Spleen (tissue), 7 donors: Measurements from ENCODE around the gene CAMK1D.

ENCODE experiments used
- POLR2AphosphoS5 ChIP-seq, 3 donors: sonication (generic); formaldehyde crosslinking; IDR thresholded peaks; one replicate each; pipeline ENCODE4 v1.5.1; 2017; ENCODE audit warnings: antibody characterized with exemption in 3 of 3
- TF ChIP-seq, protein P1 (sequence below), 11 experiments: fragments of 200-600 bp in 7 of 11; fragments of 450-650 bp in 4 of 11; sonication (generic) in 4 of 11; IDR thresholded peaks in 8 of 11; conservative IDR thresholded peaks in 3 of 11; 1 replicate in 7 of 11; 2 replicates in 4 of 11; pipeline versions ENCODE4 v1.4.0 to v1.8.0; 2016 to 2021; ENCODE audit warnings: antibody characterized with exemption in 11 of 11, inconsistent platforms in 4 of 11, mild to moderate bottlenecking in 1 of 11
- donor health status: DM: no; HTN: no; CAD: no; lungs with moderate emphysema.
- donor health status: DM: no; HTN: no; CAD: no.
- donor health status: DM: no; HTN: no; CAD: no.

DNA sequence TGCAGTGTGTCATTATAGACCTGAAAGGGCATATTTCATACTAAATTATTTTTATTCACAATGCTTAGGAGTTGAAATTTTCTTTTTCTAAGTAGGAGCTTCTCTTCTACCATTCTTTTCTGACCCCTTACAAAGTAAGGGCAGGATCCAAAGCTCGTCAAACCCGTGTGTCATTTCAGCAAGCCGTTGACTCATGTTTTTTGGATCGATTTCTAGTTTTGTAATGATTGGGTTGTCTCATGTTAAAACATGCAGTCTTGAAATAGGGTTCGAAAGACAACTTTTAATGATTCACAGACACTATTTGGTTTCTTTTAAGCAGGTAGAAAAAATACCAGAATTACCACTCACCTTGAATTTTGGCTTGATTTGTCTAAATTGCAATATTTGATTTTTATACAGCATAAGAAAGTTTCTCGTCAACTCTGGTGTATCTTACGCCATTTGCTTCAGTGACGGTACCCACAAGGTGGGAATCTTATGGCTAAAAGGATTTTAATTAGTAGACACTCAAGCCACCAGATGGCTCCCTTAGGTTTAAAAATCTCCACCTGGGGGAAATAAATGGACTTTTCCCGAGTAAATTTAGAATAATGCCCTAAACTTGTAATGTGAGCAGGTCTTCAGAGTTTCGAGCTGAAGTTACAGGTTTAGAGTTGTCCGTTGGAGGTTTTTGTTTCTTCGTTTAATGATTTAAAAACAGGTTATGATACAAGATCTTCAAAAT is 368.8 kb downstream of the CAMK1D start:
- no peak for TF ChIP-seq POLR2AphosphoS5 (IDR thresholded peaks at IDR 0.05)
- TF ChIP-seq, protein P1, sequence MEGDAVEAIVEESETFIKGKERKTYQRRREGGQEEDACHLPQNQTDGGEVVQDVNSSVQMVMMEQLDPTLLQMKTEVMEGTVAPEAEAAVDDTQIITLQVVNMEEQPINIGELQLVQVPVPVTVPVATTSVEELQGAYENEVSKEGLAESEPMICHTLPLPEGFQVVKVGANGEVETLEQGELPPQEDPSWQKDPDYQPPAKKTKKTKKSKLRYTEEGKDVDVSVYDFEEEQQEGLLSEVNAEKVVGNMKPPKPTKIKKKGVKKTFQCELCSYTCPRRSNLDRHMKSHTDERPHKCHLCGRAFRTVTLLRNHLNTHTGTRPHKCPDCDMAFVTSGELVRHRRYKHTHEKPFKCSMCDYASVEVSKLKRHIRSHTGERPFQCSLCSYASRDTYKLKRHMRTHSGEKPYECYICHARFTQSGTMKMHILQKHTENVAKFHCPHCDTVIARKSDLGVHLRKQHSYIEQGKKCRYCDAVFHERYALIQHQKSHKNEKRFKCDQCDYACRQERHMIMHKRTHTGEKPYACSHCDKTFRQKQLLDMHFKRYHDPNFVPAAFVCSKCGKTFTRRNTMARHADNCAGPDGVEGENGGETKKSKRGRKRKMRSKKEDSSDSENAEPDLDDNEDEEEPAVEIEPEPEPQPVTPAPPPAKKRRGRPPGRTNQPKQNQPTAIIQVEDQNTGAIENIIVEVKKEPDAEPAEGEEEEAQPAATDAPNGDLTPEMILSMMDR (IDR thresholded peaks at IDR 0.05 in 8 of 11, conservative IDR thresholded peaks at IDR 0.05 in 3 of 11) = peak in 1 of 11 experiments; percentile 13
